T-cell (primary cell): Measurements from ENCODE around the gene TMEM131L. TPM values are rescaled to one million over a fixed set of nuclear protein-coding genes. Genes with fewer than 3 reads are reported as not detected.
"Not testable (repeated sequence)": the region's sequence is repeated elsewhere in the genome, so short reads cannot be mapped to it uniquely, and the experiment has no call there.

Experiments used
- ATAC-seq, 4 experiments: fragments of 200-7000 bp in 3 of 4; fragments of 150-1000 bp in 1 of 4; cut with Tn5 transposase; replicated peaks in 1 of 4; 1 replicate in 3 of 4; 2 replicates in 1 of 4; pipeline ENCODE4 v1.10.0; 2021; ENCODE audit warnings: moderate library complexity in 3 of 4, mild to moderate bottlenecking in 2 of 4, moderate number of reproducible peaks in 1 of 4
- CTCF ChIA-PET, 2 donors: fragments of 300-600 bp; sonication (Branson Sonifier 250); formaldehyde crosslinking; loops; one replicate each; lab custom pipeline; 2022; ENCODE audit warnings: antibody characterized with exemption in 2 of 2; lab: Charles Lee
- POLR2A ChIA-PET, 2 donors: fragments of 300-600 bp; sonication (Branson Sonifier 250); formaldehyde crosslinking; loops; one replicate each; lab custom pipeline; 2022; ENCODE audit warnings: antibody characterized with exemption in 2 of 2; lab: Charles Lee
- DNase-seq, 35 experiments: peaks; one replicate each; pipeline versions ENCODE4 v3.0.0 to v3.0.0-alpha.2; 2013 to 2023
- H3K27ac ChIP-seq: one replicate; pipeline ENCODE4 v1.5.1; 2013; ENCODE audit warnings: low read length
- H3K27me3 ChIP-seq, 2 experiments: replicated peaks in 1 of 2; 1 replicate in 1 of 2; 2 replicates in 1 of 2; pipeline versions ENCODE4 v1.6.1 to v1.7.0; 2013; ENCODE audit warnings: low read length in 1 of 2, mixed read lengths in 1 of 2; ENCODE audit not compliant: control insufficient read depth in 2 of 2, insufficient read depth in 2 of 2; ENCODE audit errors: extremely low read depth in 1 of 2
- H3K36me3 ChIP-seq, 2 donors: 1 replicate in 1 of 2; 2 replicates in 1 of 2; pipeline versions ENCODE4 v1.6.1 to v1.7.0; 2013; ENCODE audit warnings: low read length in 1 of 2; ENCODE audit not compliant: control insufficient read depth in 2 of 2, insufficient read depth in 1 of 2; ENCODE audit errors: extremely low read depth in 1 of 2
- H3K4me1 ChIP-seq, 2 experiments: 1 replicate in 1 of 2; 2 replicates in 1 of 2; pipeline versions ENCODE4 v1.6.1 to v1.7.0; 2013; ENCODE audit warnings: low read length in 2 of 2, mixed read lengths in 1 of 2; ENCODE audit not compliant: insufficient read depth in 2 of 2, control insufficient read depth in 1 of 2; ENCODE audit errors: extremely low read depth in 1 of 2
- H3K4me3 ChIP-seq, 2 donors: 1 replicate in 1 of 2; 2 replicates in 1 of 2; pipeline versions ENCODE4 v1.5.1 to v1.7.0; 2013; ENCODE audit warnings: mild to moderate bottlenecking in 2 of 2, low read length in 1 of 2, moderate library complexity in 1 of 2; ENCODE audit not compliant: control insufficient read depth in 1 of 2; ENCODE audit errors: extremely low read depth in 1 of 2
- H3K9me3 ChIP-seq: 2 replicates; pipeline ENCODE4 v1.7.0; 2013
- H3K27ac Mint-ChIP-seq, 2 donors: one replicate each; pipeline ENCODE4 v1.8.0; 2020 to 2021; ENCODE audit warnings: mild to moderate bottlenecking in 2 of 2, mixed read lengths in 2 of 2
- H3K27me3 Mint-ChIP-seq, 2 donors: one replicate each; pipeline ENCODE4 v1.8.0; 2021 to 2022; ENCODE audit warnings: mixed read lengths in 2 of 2
- H3K36me3 Mint-ChIP-seq: one replicate; pipeline ENCODE4 v1.8.0; 2021; ENCODE audit warnings: mixed read lengths
- H3K4me1 Mint-ChIP-seq, 3 donors: one replicate each; pipeline ENCODE4 v1.8.0; 2020 to 2022; ENCODE audit warnings: mixed read lengths in 3 of 3, mild to moderate bottlenecking in 1 of 3
- H3K4me3 Mint-ChIP-seq, 3 donors: one replicate each; pipeline ENCODE4 v1.8.0; 2020 to 2022; ENCODE audit warnings: mild to moderate bottlenecking in 3 of 3, mixed read lengths in 3 of 3, moderate library complexity in 3 of 3
- H3K9me3 Mint-ChIP-seq, 3 donors: one replicate each; pipeline ENCODE4 v1.8.0; 2020 to 2022; ENCODE audit warnings: mixed read lengths in 3 of 3
- WGBS: methylation state at CpG from one replicate; pipeline ENCODE4 v1.1.5; 2013; ENCODE audit warnings: missing lambda C conversion rate; ENCODE audit not compliant: insufficient coverage; 5-methylcytosine and 5-hydroxymethylcytosine counted together
- total RNA-seq, 35 experiments: library from RNA in 6 of 35; stranded (reverse) in 6 of 35; fragments of 120-200 nt in 1 of 35; gene quantifications; one replicate each; pipeline versions ENCODE4 v1.2.1 to v1.2.4 and lab custom pipeline; 2013 to 2026

TMEM131L gene
- total RNA-seq, 5 donors from 2014 or later (not counting 1 experiment from before 2014, with no cell fraction given), result 60.7 to 115 (median 72.6) TPM

- H3K36me3 ChIP-seq, result peaks cover 16 to 66% of the 10 kb centered on the region in 2 donors
- CTCF ChIA-PET, result no interaction called here
- peak overlapping the region in 1 of 2 donors; percentile 16 for H3K27ac Mint-ChIP-seq
- peaks cover 4 to 10% (median 7%) of the 10 kb centered on the region in 3 donors for H3K9me3 Mint-ChIP-seq
- peaks cover 0 to 5% of the 10 kb centered on the region in 2 experiments for H3K4me1 ChIP-seq
- H3K4me3 ChIP-seq, result no peak overlapping the region
- H3K4me1 Mint-ChIP-seq, result peaks cover 43 to 57% (median 45%) of the 10 kb centered on the region in 3 donors
- DNase-seq, result no peak
- no CpG with 5 or more reads among the region's 1 CpG for WGBS
- H3K27me3 ChIP-seq, result no peaks in the 10 kb centered on the region
- no peak overlapping the region for H3K27ac ChIP-seq
- H3K36me3 Mint-ChIP-seq, result peaks cover 62% of the 10 kb centered on the region
- no peak overlapping the region for H3K4me3 Mint-ChIP-seq
- peak in 1 of 4 experiments; percentile 23 for ATAC-seq
- POLR2A ChIA-PET, result no interaction called here
- H3K27me3 Mint-ChIP-seq, result no peaks in the 10 kb centered on the region
- no peaks in the 10 kb centered on the region for H3K9me3 ChIP-seq
These were observed 94.7 kb downstream of the TMEM131L start for GRCh38 chr4:153560908-153561307.

DNA sequence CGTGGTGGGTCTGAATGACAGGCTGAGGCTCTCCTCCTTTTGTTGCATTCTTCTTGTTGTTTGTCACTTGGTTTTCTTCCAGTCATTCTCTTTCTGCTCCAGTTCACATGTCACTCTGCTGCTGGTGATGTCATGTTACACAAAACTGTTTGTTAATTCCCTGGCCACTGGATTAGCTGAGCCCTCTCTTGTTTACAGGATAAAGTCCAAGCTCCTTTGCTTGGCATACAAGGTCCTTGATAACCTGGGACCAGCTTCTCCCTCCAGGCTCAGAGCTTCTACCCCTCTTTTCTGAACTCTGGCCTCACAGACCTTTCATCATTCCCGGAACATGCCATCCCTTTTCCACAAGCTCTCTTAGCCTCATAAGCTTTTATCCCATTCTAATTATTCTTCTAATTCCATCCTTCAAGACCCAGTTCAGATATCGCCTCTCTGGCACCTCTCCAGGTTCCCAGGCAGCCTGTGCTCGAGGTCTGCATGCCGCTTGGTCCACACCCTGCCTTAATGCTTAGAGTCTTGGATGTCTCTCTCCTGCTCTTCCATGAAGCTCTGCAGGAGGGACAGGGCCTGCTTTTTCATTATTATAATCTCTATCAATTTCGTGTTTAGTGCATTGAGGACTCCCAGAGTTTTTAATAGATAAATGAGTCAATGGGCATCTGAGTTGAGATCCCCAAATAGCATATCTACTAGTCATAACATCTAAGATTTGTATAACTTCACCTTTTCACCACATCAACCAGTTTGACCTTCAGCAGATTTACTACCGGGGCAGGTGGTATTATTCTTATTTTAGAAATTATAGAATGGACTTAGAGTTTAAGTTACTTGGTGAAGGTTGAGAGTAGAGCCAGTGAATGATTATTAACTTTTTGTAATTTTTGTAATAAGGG, 98.7 kb downstream of the TMEM131L start:
- DNase-seq (no peak), ATAC-seq (no peak)
- Histone ChIP-seq H3K36me3 (peaks cover 9 to 55% of the 10 kb centered on the region in 2 donors), H3K4me1 (peaks cover 0 to 9% of the 10 kb centered on the region in 2 experiments), H3K9me3 (no peaks in the 10 kb centered on the region), H3K27me3 (no peaks in the 10 kb centered on the region), H3K4me3 (no peak overlapping the region), H3K27ac (no peak overlapping the region)
- peaks cover 59 to 66% (median 63%) of the 10 kb centered on the region in 3 donors for H3K4me1 Mint-ChIP-seq
- 96% methylated on average over 3 of the region's 7 CpGs for WGBS
- H3K4me3 Mint-ChIP-seq, result no peak overlapping the region
- ChIA-PET CTCF (interaction anchor here (0.6 to 1.7 kb wide), 3 partner anchors 9 to 222 kb away, joined by 3 to 6 read pairs (median 4); no protein-coding TSS in a partner anchor), POLR2A (interaction anchor here in 1 of 2 donors (0.6 kb wide), 3 partner anchors 8 to 96 kb away, joined by 3 to 6 read pairs (median 5); no protein-coding TSS in a partner anchor)
- no peaks in the 10 kb centered on the region for H3K27me3 Mint-ChIP-seq
- peaks cover 4 to 10% (median 7%) of the 10 kb centered on the region in 3 donors for H3K9me3 Mint-ChIP-seq
- peak overlapping the region; percentile 32 to 82 for H3K27ac Mint-ChIP-seq
- H3K36me3 Mint-ChIP-seq, result peaks cover 53% of the 10 kb centered on the region

- Histone ChIP-seq H3K27me3 (no peaks in the 10 kb centered on the region), H3K4me3 (no peak overlapping the region), H3K4me1 (peaks cover 7 to 15% of the 10 kb centered on the region in 2 experiments), H3K27ac (no peak overlapping the region), H3K9me3 (no peaks in the 10 kb centered on the region), H3K36me3 (peaks cover 5 to 43% of the 10 kb centered on the region in 2 donors)
- Mint-ChIP-seq H3K36me3 (peaks cover 42% of the 10 kb centered on the region), H3K27ac (peak overlapping the region; percentile 73 to 85), H3K4me3 (no peak overlapping the region), H3K9me3 (peaks cover 0 to under 1% (median 0%) of the 10 kb centered on the region in 3 donors), H3K4me1 (peaks cover 61 to 67% (median 67%) of the 10 kb centered on the region in 3 donors), H3K27me3 (no peaks in the 10 kb centered on the region)
- DNase-seq (no peak), ATAC-seq (no peak)
- WGBS, result 100% methylated on average over 6 of the region's 8 CpGs
- POLR2A ChIA-PET, result interaction anchor here (0.7 to 0.9 kb wide), 3 partner anchors 83 to 92 kb away, joined by 3 to 5 read pairs (median 3); no protein-coding TSS in a partner anchor
- CTCF ChIA-PET, result interaction anchor here in 1 of 2 donors (0.6 kb wide), 1 partner anchor 30 kb away, joined by 3 read pairs; no protein-coding TSS in a partner anchor
These were observed 100.5 kb downstream of the TMEM131L start for GRCh38 chr4:153566631-153567150.

- not testable (repeated sequence) for H3K27me3 ChIP-seq, H3K4me3 ChIP-seq, H3K9me3 ChIP-seq, H3K9me3 Mint-ChIP-seq, H3K4me3 Mint-ChIP-seq, H3K27me3 Mint-ChIP-seq, H3K27ac ChIP-seq, ATAC-seq, DNase-seq
- WGBS, result no CpG with 5 or more reads among the region's 3 CpGs
- Mint-ChIP-seq H3K36me3 (peaks cover 43% of the 10 kb centered on the region), H3K27ac (peak overlapping the region; percentile 84 to 85), H3K4me1 (peaks cover 63 to 70% (median 69%) of the 10 kb centered on the region in 3 donors)
- POLR2A ChIA-PET, result interaction anchor here (0.6 to 0.9 kb wide), 4 partner anchors 22 to 88 kb away, joined by 3 to 5 read pairs (median 3); no protein-coding TSS in a partner anchor
- peaks cover 5 to 43% of the 10 kb centered on the region in 2 donors for H3K36me3 ChIP-seq
- peaks cover 7 to 15% of the 10 kb centered on the region in 2 experiments for H3K4me1 ChIP-seq
- CTCF ChIA-PET, result interaction anchor here in 1 of 2 donors (0.6 to 1.0 kb wide), 2 partner anchors 31 to 99 kb away, joined by 3 read pairs; no protein-coding TSS in a partner anchor
These were observed 101.5 kb downstream of the TMEM131L start for GRCh38 chr4:153567660-153568059.

DNA sequence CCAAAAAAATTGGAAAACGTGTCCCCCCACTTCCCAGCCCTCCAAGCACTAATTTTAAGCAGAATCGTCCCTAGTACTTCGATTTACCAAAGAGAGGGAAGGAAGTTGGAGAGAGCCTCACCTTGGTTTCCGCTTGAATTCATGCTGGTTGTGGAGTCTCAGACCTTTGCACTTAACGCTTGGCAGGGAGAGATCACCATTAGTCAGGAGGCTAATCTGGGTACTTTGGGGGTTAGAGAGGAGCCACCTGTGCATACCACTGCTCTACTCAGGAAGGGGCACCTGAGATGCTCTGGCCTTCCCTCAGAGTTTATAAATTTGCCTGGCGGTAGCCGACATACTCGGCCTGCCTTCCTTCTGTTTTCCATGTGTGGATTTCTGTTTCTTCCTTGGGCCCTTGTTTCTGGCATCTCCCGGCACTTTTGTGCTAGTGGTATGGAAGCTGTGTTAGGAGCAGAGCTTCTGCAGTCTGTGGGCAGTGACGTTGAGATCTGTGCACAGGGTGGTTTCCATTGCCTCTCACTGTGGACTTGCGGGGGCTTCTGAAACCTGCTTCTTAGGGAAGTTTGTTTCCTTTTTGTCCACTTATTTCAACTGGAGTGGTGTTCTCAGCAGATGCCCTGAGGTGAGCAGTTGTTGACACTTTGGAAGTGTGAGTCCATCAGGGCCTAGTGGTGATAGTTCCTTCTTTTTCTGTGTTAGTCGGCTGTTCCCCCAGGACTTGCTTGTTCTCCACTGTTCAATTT, 104.2 kb downstream of the TMEM131L start:
- Mint-ChIP-seq H3K27me3 (no peaks in the 10 kb centered on the region), H3K27ac (peak overlapping the region; percentile 84 to 87), H3K9me3 (no peaks in the 10 kb centered on the region), H3K36me3 (peaks cover 32% of the 10 kb centered on the region), H3K4me1 (peaks cover 73 to 82% (median 80%) of the 10 kb centered on the region in 3 donors), H3K4me3 (no peak overlapping the region)
- Histone ChIP-seq H3K27me3 (no peaks in the 10 kb centered on the region), H3K4me1 (peaks cover 24 to 25% of the 10 kb centered on the region in 2 experiments), H3K4me3 (no peak overlapping the region), H3K27ac (peak overlapping the region; percentile 41), H3K36me3 (peaks cover 3 to 30% of the 10 kb centered on the region in 2 donors), H3K9me3 (no peaks in the 10 kb centered on the region)
- POLR2A ChIA-PET, result no interaction called here
- ATAC-seq (no peak), DNase-seq (peak in 1 of 35 experiments; percentile 37)
- CTCF ChIA-PET, result interaction anchor here (0.5 to 1.4 kb wide), 4 partner anchors 31 to 225 kb away, joined by 3 to 7 read pairs (median 4); no protein-coding TSS in a partner anchor
- WGBS, result 80% methylated on average over 5 of the region's 12 CpGs
